DMS79 treated with DMSO at 0.1 percent for 48 hours (cell line): ENCODE measurements around the gene GLCE.
"Not testable (repeated sequence)": the region's sequence is repeated elsewhere in the genome, so short reads cannot be mapped to it uniquely, and the experiment has no call there.

Experiments
- DNase-seq: peaks from one replicate; lab custom pipeline; 2025; lab: John Stamatoyannopoulos, UW

Gene GLCE

GRCh38 chr15:69275074-69275670 lies 114.7 kb downstream of the GLCE start:
- DNase-seq: no peak

- DNase-seq: no peak
These were observed 115.6 kb downstream of the GLCE start for GRCh38 chr15:69275933-69276560.

- no peak for DNase-seq
These were observed 116.9 kb downstream of the GLCE start for GRCh38 chr15:69277316-69277715.

GRCh38 chr15:69279636-69280035 lies 119.2 kb downstream of the GLCE start:
- no peak for DNase-seq

- DNase-seq: no peak
These were observed 120.3 kb downstream of the GLCE start for GRCh38 chr15:69280783-69281182.

- no peak for DNase-seq
These were observed 121.8 kb downstream of the GLCE start for GRCh38 chr15:69282104-69282743.

GRCh38 chr15:69285834-69286233 lies 125.4 kb downstream of the GLCE start:
- DNase-seq: no peak

- no peak for DNase-seq
These were observed 127.6 kb downstream of the GLCE start for GRCh38 chr15:69288011-69288410.

GRCh38 chr15:69288531-69289341 lies 128.3 kb downstream of the GLCE start:
- DNase-seq: no peak

GRCh38 chr15:69289342-69290146 lies 129.1 kb downstream of the GLCE start:
- no peak for DNase-seq

- DNase-seq: no peak
These were observed 130.1 kb downstream of the GLCE start for GRCh38 chr15:69290346-69291164.

GRCh38 chr15:69291651-69292050 lies 131.2 kb downstream of the GLCE start:
- DNase-seq: not testable (repeated sequence)

GRCh38 chr15:69292826-69293420 lies 132.5 kb downstream of the GLCE start:
- no peak for DNase-seq

GRCh38 chr15:69293741-69294615 lies 133.5 kb downstream of the GLCE start:
- DNase-seq: no peak

- no peak for DNase-seq
These were observed 136.2 kb downstream of the GLCE start for GRCh38 chr15:69296606-69297005.

- no peak for DNase-seq
These were observed 137.4 kb downstream of the GLCE start for GRCh38 chr15:69297642-69298353.

- no peak for DNase-seq
These were observed 137.9 kb downstream of the GLCE start for GRCh38 chr15:69298354-69298696.

GRCh38 chr15:69298697-69299441 lies 138.4 kb downstream of the GLCE start, which contains the start of gene PAQR5:
Gene PAQR5 (plus strand): TSS chr15:69298912. CDS start chr15:69360081, 61,169 bp downstream.
- peak; percentile 8 for DNase-seq
